K562 treated with DMSO at 1 percent for 24 hours (cell line): ENCODE data around the gene CFAP20DC. TPM values are rescaled to one million over a fixed set of nuclear protein-coding genes. Genes with fewer than 3 reads are reported as not detected.

ENCODE experiments used
- total RNA-seq: library from RNA; unstranded; fragments of 300-600 nt; gene quantifications from 2 replicates; pipeline ENCODE4 v1.2.3, GENCODE V29; 2022; ENCODE audit warnings: low read depth; ENCODE audit not compliant: insufficient read depth

Gene CFAP20DC
- 1.2 and 3.4 TPM in 2 replicates for total RNA-seq

DNA sequence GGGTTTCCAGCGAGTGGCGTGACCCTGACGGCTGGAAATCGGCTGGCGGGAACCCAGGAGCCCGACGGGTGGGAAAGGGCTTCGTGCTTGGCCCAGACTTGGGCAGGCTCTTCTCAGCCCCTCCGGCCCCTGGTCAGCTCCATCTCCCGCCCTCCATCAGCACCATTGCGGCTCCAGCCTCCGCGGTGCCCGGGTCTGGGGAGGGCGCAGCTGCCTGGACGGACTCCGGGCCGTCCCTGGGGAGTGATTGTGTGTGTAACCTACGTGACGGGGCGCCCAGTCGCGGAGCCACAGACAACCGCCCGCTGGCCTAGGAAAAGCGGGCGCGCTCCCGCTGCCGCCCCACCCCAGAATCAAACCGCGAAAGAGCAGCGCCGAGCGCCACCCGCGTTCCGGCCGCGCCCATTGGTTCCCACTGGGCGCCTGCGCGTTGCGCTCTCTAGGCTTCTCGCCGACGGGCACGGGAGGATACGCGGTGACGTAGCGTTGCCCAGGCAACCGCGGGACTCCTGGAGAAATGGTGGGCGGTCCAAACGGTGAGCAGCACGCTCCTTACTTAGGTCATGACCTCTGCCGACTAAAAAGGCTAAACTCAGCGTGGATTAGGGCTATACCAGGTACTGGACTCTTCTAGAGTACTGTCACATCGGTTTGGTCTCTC, at the start of gene CFAP20DC:
Gene CFAP20DC, minus strand, starts transcription at position 355 of the 661 bp plus-strand sequence. CDS start 394 bp downstream, outside the sequence.

